Liver (tissue), 3 donors: ENCODE data around the gene OLFML2B.

Source experiments
- ATF3 ChIP-seq: IDR thresholded peaks from 2 replicates; pipeline ENCODE4 v1.6.1; 2016; ENCODE audit warnings: antibody characterized with exemption
- CTCF ChIP-seq: fragments of 150-350 bp; IDR thresholded peaks from 2 replicates; pipeline ENCODE4 v1.5.1; 2017; ENCODE audit warnings: improper control_type of control experiment, low read depth, low read length; ENCODE audit not compliant: missing input control
- EGR1 ChIP-seq, 2 donors: IDR thresholded peaks; 2 replicates each; pipeline ENCODE4 v1.6.1; 2016 to 2018; ENCODE audit warnings: antibody characterized with exemption in 2 of 2, low read depth in 2 of 2
- GABPA ChIP-seq, 2 donors: IDR thresholded peaks in 1 of 2; conservative IDR thresholded peaks in 1 of 2; 2 replicates each; pipeline ENCODE4 v1.6.1; 2016; ENCODE audit warnings: antibody characterized with exemption in 2 of 2, mild to moderate bottlenecking in 1 of 2, moderate library complexity in 1 of 2
- MAX ChIP-seq: IDR thresholded peaks from 2 replicates; pipeline ENCODE4 v1.6.1; 2016; ENCODE audit warnings: antibody characterized with exemption
- NR2F2 ChIP-seq: IDR thresholded peaks from 2 replicates; pipeline ENCODE4 v1.6.1; 2016; ENCODE audit warnings: antibody characterized with exemption
- RAD21 ChIP-seq, 2 donors: IDR thresholded peaks; 2 replicates each; pipeline ENCODE4 v1.6.1; 2016; ENCODE audit warnings: antibody characterized with exemption in 2 of 2, mild to moderate bottlenecking in 2 of 2
- REST ChIP-seq: IDR thresholded peaks from 2 replicates; pipeline ENCODE4 v1.6.1; 2016; ENCODE audit warnings: antibody characterized with exemption, mild to moderate bottlenecking
- RXRA ChIP-seq, 2 donors: IDR thresholded peaks; 2 replicates each; pipeline ENCODE4 v1.6.1; 2017 to 2018; ENCODE audit warnings: antibody characterized with exemption in 2 of 2, mild to moderate bottlenecking in 1 of 2
- SP1 ChIP-seq: IDR thresholded peaks from 2 replicates; pipeline ENCODE4 v1.6.1; 2018; ENCODE audit warnings: antibody characterized with exemption, mild to moderate bottlenecking
- TAF1 ChIP-seq: conservative IDR thresholded peaks from 2 replicates; pipeline ENCODE4 v1.6.1; 2016; ENCODE audit warnings: antibody characterized with exemption, mild to moderate bottlenecking
- YY1 ChIP-seq: IDR thresholded peaks from 2 replicates; pipeline ENCODE4 v1.6.1; 2016; ENCODE audit warnings: antibody characterized with exemption, mild to moderate bottlenecking
- ZBTB33 ChIP-seq: IDR thresholded peaks from 2 replicates; pipeline ENCODE4 v1.6.1; 2016; ENCODE audit warnings: antibody characterized with exemption
- donor health status: healthy.
- donor health status: healthy.

- TF ChIP-seq CTCF (no peak), TAF1 (no peak), REST (no peak), MAX (no peak), RAD21 (IDR thresholded peaks at IDR 0.05) (no peak), ZBTB33 (no peak), YY1 (no peak), ATF3 (no peak), RXRA (IDR thresholded peaks at IDR 0.05) (no peak), SP1 (no peak), NR2F2 (no peak), EGR1 (IDR thresholded peaks at IDR 0.05; ENCODE audit: low read depth in 2 of 2) (no peak), GABPA (IDR thresholded peaks at IDR 0.05 in 1 of 2, conservative IDR thresholded peaks at IDR 0.05 in 1 of 2) (no peak)
Observed at GRCh38 chr1:161948435-161948834, 75.2 kb downstream of the OLFML2B start.
